HepG2 (cell line): Measurements from ENCODE around the gene UQCC5.

Experiments used
- ETV6 ChIP-seq: sonication (generic); formaldehyde crosslinking; conservative IDR thresholded peaks from 2 replicates; pipeline ENCODE4 v1.4.0; 2020; ENCODE audit warnings: missing genetic modification reagents
- RAD51 ChIP-seq: fragments of 450-650 bp; IDR thresholded peaks from 2 replicates; pipeline ENCODE4 v1.6.1; 2016; ENCODE audit warnings: borderline replicate concordance
- TGIF2 ChIP-seq: IDR thresholded peaks from 2 replicates; pipeline ENCODE4 v1.6.1; 2016; ENCODE audit warnings: control low read depth, missing compliant biosample characterization
- ZBTB7A ChIP-seq: sonication (generic); formaldehyde crosslinking; IDR thresholded peaks from 2 replicates; pipeline ENCODE4 v1.8.0; 2022; ENCODE audit warnings: mild to moderate bottlenecking, missing genetic modification reagents
- ZMAT3 ChIP-seq: sonication (generic); formaldehyde crosslinking; conservative IDR thresholded peaks from 2 replicates; pipeline ENCODE4 v1.7.0; 2021; ENCODE audit warnings: missing genetic modification reagents
- TF ChIP-seq, protein P1 (sequence below): sonication (generic); formaldehyde crosslinking; IDR thresholded peaks from 2 replicates; pipeline ENCODE4 v1.4.0; 2020; ENCODE audit warnings: missing genetic modification reagents

DNA sequence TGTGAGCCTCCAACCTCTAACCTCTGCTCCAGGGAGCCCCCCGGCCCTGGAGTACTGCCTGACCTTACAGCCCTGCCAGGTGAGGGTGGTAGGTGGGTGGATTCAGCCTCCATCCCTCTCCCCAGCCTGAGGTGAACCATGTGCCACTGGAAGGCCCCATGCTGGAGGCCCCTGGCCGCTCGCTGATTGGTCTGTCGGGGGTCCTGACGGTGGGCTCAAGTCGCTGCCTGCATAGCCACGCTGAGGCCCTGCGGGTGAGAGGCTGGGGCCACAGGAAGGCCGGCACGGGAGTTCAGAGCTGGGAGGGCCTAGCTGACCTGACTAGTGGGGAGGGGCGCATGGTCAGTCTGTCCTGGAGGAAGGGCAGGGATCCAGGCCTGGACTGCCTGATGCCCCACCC, 21.8 kb upstream of the UQCC5 start:
- TF ChIP-seq, protein P1, sequence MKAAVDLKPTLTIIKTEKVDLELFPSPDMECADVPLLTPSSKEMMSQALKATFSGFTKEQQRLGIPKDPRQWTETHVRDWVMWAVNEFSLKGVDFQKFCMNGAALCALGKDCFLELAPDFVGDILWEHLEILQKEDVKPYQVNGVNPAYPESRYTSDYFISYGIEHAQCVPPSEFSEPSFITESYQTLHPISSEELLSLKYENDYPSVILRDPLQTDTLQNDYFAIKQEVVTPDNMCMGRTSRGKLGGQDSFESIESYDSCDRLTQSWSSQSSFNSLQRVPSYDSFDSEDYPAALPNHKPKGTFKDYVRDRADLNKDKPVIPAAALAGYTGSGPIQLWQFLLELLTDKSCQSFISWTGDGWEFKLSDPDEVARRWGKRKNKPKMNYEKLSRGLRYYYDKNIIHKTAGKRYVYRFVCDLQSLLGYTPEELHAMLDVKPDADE (CRISPR knock-in tag): no peak
- TF ChIP-seq ZMAT3 (CRISPR knock-in tag): no peak
- no peak for TF ChIP-seq TGIF2 (CRISPR knock-in tag)
- no peak for TF ChIP-seq ETV6 (CRISPR knock-in tag)
- TF ChIP-seq ZBTB7A (CRISPR knock-in tag): no peak
- no peak for TF ChIP-seq RAD51
